Aorta (tissue), 5 donors: ENCODE data around the gene TBX20. TPM values are rescaled to one million over a fixed set of nuclear protein-coding genes. Genes with fewer than 3 reads are reported as not detected.
"Not testable (repeated sequence)": the region's sequence is repeated elsewhere in the genome, so short reads cannot be mapped to it uniquely, and the experiment has no call there.

ENCODE experiments used
- ATAC-seq: fragments of 200-7000 bp; cut with Tn5 transposase; one replicate; pipeline ENCODE4 v1.9.1; 2022; ENCODE audit warnings: moderate library complexity; ENCODE audit not compliant: low FRiP score
- DNase-seq, 2 donors: peaks; one replicate each; pipeline ENCODE4 v3.0.0-alpha.2; 2020
- H3K27ac ChIP-seq, 2 donors: one replicate each; pipeline ENCODE4 v1.5.1; 2013; ENCODE audit warnings: low read length in 2 of 2, mild to moderate bottlenecking in 2 of 2, moderate library complexity in 2 of 2, control low read depth in 1 of 2, inconsistent platforms in 1 of 2, low read depth in 1 of 2
- H3K27me3 ChIP-seq, 2 donors: one replicate each; pipeline ENCODE4 v1.6.1; 2013; ENCODE audit warnings: control low read depth in 1 of 2, low read length in 1 of 2, mild to moderate bottlenecking in 1 of 2, moderate library complexity in 1 of 2; ENCODE audit not compliant: insufficient read depth in 2 of 2, control insufficient read depth in 1 of 2
- H3K36me3 ChIP-seq, 2 donors: one replicate each; pipeline ENCODE4 v1.6.1; 2013; ENCODE audit warnings: control low read depth in 1 of 2, low read length in 1 of 2, mild to moderate bottlenecking in 1 of 2; ENCODE audit not compliant: insufficient read depth in 2 of 2, control insufficient read depth in 1 of 2
- H3K4me1 ChIP-seq, 2 donors: one replicate each; pipeline ENCODE4 v1.6.1; 2013; ENCODE audit warnings: low read length in 2 of 2, control low read depth in 1 of 2, mild to moderate bottlenecking in 1 of 2, moderate library complexity in 1 of 2; ENCODE audit not compliant: insufficient read depth in 2 of 2, control insufficient read depth in 1 of 2
- H3K4me3 ChIP-seq, 2 donors: one replicate each; pipeline ENCODE4 v1.5.1; 2013; ENCODE audit warnings: low read length in 2 of 2, control low read depth in 1 of 2, mild to moderate bottlenecking in 1 of 2
- H3K9me3 ChIP-seq: one replicate; pipeline ENCODE4 v1.6.1; 2013; ENCODE audit warnings: mild to moderate bottlenecking, low read length; ENCODE audit not compliant: control insufficient read depth
- WGBS, 2 donors: extraction: QIAGEN DNeasy Blood & Tissue Kit; methylation state at CpG; one replicate each; pipeline ENCODE4 v1.1.7; 2013; 5-methylcytosine and 5-hydroxymethylcytosine counted together
- intact Hi-C, 2 donors: fragments of 100-400 bp; cut with DNase I; formaldehyde crosslinking; loops; one replicate each; pipeline versions ENCODE4 v1.14.2 to v1.15.0; 2022
- polyA plus RNA-seq, 2 donors: library from polyadenylated mRNA; stranded (reverse); fragments of 200-250 nt; gene quantifications; one replicate each; pipeline ENCODE4 v1.2.3, GENCODE V29; 2013
- total RNA-seq, 2 donors: library from RNA; stranded (reverse); fragmentation: NEBNext Ultra II Directional; extraction: Animal tissue kit (Norgen Biotek cat#: 25700); gene quantifications; one replicate each; pipeline ENCODE4 v1.2.1, GENCODE V29; 2021
- donor health status: healthy with polysubstance abuse.
- donor health status: Bipolar disorder and iron deficiency.
- donor health status: DM: no; HTN: no; CAD: no.
- donor health status: DM: no; HTN: no; CAD: no.
- donor health status: DM: yes; HTN: yes; CAD: no.

The TBX20 gene
- total and polyA plus RNA-seq, 4 donors: 0.36 TPM; not detected in 3

DNA sequence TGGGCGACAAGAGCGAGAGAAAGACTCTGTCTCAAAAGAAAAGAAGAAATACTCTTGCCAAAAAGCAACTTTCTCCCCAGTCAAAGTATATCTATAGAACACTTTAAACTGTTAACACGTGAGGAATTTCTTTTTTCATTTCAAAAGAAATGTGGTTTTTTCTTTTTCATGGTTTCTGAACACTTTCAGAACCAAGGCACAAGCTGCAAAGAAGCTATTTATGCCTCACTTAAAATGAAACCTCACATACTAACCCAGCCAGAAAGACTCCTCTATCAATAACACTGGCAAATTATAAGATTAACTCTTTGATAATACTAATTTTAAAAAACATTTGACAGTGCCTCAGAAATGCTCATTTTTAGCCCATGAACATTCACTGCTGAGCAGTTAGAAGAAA, 20.9 kb downstream of the TBX20 start:
- Histone ChIP-seq H3K36me3 (no peaks in the 10 kb centered on the region), H3K4me1 (no peaks in the 10 kb centered on the region), H3K4me3 (no peak overlapping the region), H3K27ac (no peak overlapping the region), H3K27me3 (no peaks in the 10 kb centered on the region), H3K9me3 (no peaks in the 10 kb centered on the region)
- DNase-seq (no peak), ATAC-seq (no peak)
- 59 to 70% methylated on average over 3 of the region's 3 CpGs for WGBS, 2 donors
- intact Hi-C loops: no loop called here

DNA sequence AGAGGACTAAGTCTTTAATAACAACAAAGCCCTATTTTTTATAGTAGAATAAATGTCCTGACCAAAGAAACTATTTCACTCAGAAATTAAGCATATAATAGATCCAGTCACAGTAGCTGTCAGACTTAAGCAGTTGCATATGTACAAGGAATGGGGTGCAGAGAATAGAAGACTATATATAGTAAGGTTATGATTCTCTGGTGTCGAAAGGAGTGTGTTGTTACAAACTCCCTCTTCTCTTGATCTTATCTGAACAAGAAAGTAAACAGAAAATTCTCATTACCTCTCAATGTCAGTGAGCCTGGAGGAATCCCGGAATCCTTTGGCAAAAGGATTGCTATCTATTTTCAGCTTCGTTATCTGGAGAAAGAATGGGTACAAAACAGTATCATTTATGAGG, 22.7 kb downstream of the TBX20 start:
- intact Hi-C loops, H3K36me3 ChIP-seq, ATAC-seq: not testable (repeated sequence)

DNA sequence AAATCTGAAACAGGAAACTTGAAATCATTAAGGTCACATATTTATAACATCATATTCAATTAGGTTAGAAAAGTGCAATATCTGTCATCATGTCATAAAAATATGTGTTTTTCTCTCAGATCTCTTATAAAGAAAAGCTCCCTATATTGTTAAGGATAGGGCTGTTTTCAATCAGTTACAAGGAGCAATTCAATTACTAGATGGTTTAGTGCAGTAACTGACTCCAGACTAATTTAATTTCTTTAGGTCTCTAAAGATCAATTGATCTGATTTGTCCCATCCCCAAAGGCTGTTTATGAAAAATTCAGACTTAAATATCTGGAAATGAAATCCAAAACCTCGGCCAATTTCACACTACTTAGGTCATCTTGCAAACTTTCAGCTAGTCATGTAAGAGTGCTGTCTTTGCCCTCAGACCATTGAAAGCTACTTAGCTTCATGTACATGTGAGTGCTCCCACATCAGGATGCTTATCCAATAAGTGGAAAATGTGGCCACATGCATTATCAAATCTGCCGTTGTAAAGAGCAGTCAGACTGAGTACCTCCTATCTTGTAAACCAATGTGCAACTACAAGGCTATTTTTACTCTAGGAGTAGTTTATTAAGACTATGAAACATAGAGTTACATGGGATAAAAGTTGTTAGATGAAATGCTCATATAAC, 24.7 kb downstream of the TBX20 start:
- H3K27ac ChIP-seq, intact Hi-C loops, DNase-seq, H3K4me1 ChIP-seq, ATAC-seq, H3K36me3 ChIP-seq, H3K9me3 ChIP-seq, H3K4me3 ChIP-seq, H3K27me3 ChIP-seq: not testable (repeated sequence)
- 67 to 70% methylated on average over 2 of the region's 2 CpGs for WGBS, 2 donors

More for the DNA sequence above, 22.7 kb downstream of the TBX20 start:
- H3K27me3 ChIP-seq, H3K4me3 ChIP-seq, H3K27ac ChIP-seq, DNase-seq, H3K9me3 ChIP-seq, H3K4me1 ChIP-seq: not testable (repeated sequence)
- WGBS, 2 donors: 53 to 64% methylated on average over 3 of the region's 3 CpGs

DNA sequence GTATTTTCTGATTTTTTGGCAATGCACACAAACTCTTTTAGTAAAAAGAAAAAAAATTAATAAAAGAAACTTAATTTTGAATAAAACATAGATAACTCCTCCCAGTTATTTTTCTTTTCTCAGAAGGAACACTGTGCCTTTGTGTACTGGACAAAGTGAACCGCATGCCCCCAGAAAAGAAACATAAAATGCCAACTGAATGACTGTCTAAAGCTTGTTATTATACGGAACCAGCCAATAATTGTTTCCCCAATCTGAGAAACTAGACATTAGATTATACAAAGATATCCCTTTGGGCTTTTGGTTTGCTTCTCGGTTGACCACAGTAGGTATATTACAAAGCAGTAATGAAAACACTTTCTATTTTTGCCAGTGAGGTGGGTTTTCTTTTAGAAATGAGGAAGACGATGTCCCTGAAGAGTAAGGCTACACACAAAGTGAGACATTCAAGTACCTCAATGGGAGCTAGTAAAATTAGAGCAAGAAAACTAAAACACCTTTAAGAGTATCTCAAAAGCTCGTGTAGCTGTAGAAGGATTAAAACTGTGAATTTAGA, 25.3 kb downstream of the TBX20 start:
- H3K4me3 ChIP-seq, intact Hi-C loops, H3K4me1 ChIP-seq, H3K27ac ChIP-seq, ATAC-seq, H3K27me3 ChIP-seq, H3K9me3 ChIP-seq, DNase-seq, H3K36me3 ChIP-seq: not testable (repeated sequence)
- WGBS, 2 donors: 60 to 70% methylated on average over 5 of the region's 5 CpGs

DNA sequence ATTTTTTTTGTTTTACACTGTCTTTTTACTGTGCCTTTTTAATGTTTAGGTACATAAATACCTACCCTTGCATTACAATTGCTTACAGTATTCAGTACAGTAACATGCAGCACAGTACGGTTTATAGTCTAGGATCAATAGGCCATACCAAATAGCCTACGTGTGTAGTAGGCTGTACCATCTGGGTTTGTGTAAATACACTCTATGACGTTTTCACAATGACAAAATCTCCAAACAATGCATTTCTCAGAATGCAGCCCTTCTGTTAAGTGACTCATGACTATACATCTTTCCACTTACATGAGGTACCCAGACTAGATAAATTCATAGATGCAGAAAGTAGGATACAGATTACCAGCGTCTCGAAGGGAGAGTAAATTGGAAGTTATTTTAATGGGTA, 26.5 kb downstream of the TBX20 start:
- H3K36me3 ChIP-seq, H3K9me3 ChIP-seq, DNase-seq, ATAC-seq, H3K4me3 ChIP-seq, H3K27ac ChIP-seq, H3K27me3 ChIP-seq, H3K4me1 ChIP-seq, intact Hi-C loops: not testable (repeated sequence)
- 71 to 74% methylated on average over 5 of the region's 5 CpGs for WGBS, 2 donors

DNA sequence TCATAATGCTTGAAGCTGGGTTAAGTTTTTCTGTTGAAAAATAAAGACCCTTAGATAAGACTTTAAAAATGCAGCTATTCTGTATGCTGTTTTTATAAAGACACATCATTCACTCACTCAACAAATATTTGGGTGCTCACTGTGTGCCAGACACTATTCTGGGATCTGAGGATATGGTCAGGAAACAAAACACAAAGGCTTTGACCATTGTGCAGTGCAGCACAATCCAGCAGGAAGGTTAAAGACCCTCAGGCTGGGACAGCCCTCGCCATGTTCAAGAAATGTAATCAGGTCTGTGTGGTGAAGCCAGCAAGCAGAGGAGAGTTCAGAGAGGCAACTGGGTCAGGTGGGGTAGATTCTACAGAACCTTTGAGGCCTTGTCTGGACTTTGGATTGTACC, 31.5 kb downstream of the TBX20 start:
- H3K27me3 ChIP-seq, H3K4me3 ChIP-seq, H3K9me3 ChIP-seq, DNase-seq, H3K27ac ChIP-seq, H3K4me1 ChIP-seq, intact Hi-C loops, H3K36me3 ChIP-seq, ATAC-seq: not testable (repeated sequence)
- 72 to 87% methylated on average over 1 of the region's 1 CpG for WGBS, 2 donors

DNA sequence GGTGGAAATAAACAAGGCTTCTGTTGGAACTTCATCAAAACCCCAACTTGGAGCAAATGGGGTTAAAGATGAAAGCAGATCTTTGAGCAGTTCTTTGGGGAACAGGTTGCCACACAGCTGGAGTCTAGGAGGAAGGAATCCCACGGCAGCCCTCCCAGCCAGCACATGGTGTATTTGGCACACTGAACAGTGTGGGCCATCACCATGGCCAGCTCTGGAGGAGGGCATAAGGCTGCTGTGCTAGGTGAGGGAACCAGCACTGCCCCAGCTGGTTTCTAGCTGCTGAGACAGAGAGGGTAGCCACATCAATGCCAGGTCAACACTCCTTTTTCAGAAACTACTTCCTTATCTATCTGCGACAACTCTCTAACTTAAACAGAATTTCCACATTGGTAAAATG, 33.7 kb downstream of the TBX20 start:
- H3K4me3 ChIP-seq, H3K9me3 ChIP-seq, H3K36me3 ChIP-seq, ATAC-seq, DNase-seq, intact Hi-C loops, H3K27me3 ChIP-seq, H3K4me1 ChIP-seq, H3K27ac ChIP-seq: not testable (repeated sequence)
- WGBS, 2 donors: 52 to 57% methylated on average over 2 of the region's 2 CpGs

DNA sequence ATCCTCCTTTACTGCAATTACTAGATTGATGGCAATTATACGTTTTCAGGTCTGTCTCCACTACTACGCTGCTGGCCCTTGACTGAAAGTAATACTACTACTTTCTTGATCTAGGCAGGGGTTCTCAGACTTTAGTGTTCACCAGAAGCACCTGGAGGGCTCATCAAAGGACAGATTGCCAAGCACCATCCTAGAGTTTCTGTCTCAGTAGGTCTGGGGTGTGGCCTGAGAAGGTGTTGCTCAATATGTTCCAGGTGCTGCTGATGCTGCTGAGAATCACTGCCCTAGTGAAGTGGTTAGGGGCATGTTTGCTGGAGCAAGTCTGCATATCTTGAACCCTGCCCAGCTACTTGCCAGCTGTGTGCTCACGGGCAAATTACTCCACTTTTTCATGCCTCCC, 37.9 kb downstream of the TBX20 start:
- ATAC-seq, H3K4me1 ChIP-seq, intact Hi-C loops, H3K4me3 ChIP-seq, DNase-seq, H3K27me3 ChIP-seq, H3K27ac ChIP-seq, H3K9me3 ChIP-seq, H3K36me3 ChIP-seq: not testable (repeated sequence)
- WGBS, 2 donors: 69 to 81% methylated on average over 3 of the region's 3 CpGs

DNA sequence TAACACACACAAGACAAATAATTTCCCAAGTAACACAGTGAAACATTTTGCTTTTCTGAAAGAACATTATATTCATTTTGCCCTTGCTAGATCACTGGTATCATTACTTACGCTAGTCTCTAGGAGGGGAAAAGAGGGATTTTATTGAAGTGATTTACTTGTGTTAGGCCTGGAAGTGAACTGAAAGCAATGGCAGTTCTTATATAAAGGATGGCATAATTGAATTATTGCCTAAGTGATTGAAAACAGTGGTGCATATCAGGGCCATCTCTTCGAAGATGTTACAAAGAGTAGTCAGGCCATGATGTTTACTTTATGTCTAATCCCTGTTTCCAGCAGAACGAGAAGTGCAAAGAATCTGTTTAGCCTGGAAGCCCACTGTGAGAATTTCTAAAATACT, 38.8 kb downstream of the TBX20 start:
- H3K36me3 ChIP-seq, intact Hi-C loops, H3K4me3 ChIP-seq, ATAC-seq, H3K4me1 ChIP-seq, DNase-seq, H3K27me3 ChIP-seq, H3K27ac ChIP-seq, H3K9me3 ChIP-seq: not testable (repeated sequence)
- WGBS, 2 donors: 71 to 79% methylated on average over 2 of the region's 3 CpGs
